HUDEP-2 (cell line): Measurements from ENCODE around the gene SBNO1.
A peak's percentile ranks its signal among the peaks of the same experiment; 100 is the strongest.

Experiments used
- DNase-seq, 76 experiments: peaks; one replicate each; lab custom pipeline; 2025; ENCODE audit not compliant: unreplicated experiment in 76 of 76; lab: John Stamatoyannopoulos, UW

The SBNO1 gene

DNA sequence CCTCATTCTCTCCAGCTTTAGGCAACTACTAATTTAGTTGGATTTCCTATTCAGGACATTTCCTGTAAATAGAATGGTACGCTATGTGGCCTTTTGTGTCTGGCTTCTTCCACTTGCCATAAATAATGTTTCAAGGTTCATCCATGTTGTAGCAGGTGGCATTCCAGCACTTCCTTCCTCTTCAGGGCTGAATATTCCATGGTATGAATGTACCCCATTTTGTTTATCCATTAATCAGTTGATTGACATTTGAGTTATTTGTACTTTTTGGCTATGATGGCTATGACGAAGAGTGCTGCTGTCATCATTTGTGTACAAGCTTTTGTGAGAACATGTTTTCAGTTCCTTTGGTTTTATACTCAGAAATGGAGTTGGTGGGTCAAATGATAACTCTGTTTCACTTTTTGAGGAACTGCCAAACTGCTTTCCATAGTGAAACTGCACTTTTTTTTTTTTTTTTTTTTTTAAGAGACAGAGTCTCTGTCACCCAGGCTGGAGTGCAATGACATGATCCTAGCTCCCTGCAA, 86.5 kb downstream of the SBNO1 start:
- DNase-seq, result no peak

DNA sequence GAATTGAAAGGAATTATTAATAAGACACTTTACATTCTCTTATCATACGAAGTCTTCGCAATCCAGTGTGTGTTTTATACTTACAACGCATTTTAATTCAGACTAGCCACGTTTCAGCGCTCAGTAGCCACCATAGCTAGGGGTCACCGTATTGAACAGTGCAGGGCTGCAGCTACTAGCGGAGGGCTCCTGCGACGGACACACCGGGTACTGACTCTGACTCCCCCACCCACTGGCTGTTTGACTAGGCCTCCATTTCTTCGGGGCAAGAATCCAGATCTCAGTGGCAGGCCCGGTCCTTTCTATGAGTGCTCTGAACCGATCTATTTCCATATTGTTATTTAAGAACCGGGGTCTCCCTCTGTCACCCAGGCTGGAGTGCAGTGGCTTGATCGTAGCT, 91.5 kb downstream of the SBNO1 start:
- DNase-seq, result no peak

DNA sequence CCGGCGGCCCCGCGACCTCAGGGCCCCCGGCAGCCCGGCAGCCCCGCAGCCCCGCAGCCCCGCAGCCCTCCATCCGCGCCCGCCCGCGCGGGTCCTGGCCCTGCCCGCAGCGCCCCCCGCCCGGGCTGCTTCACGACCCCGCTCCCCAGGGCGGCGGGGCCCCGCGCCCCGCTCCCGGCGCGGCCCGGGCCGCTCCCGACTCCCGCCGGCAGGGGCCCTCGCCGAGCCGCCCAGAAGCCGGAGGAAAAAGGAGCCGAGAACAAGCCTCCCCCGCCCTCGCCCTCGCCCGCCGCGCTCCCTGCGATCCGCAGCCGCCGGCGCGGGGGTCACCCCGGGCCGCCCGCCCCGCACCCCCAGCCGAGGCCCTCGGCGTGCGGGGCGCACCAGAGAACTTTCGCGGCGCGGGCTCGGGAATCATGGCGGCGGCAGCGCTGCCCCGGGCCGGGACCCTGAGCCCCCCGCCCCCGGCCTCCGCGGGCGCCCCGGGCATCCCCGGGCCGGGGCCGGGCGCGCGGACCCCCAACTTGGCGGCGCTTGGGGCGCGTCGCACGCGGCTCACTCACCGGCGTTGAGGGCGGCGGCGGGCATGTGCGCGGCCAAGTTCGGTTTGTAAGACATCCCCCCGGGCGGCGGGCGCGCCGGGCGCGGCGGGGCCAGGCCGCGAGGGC, 93.5 kb downstream of the SBNO1 start:
- peak in 57 of 76 experiments; percentile 11 to 74 (median 42) for DNase-seq

DNA sequence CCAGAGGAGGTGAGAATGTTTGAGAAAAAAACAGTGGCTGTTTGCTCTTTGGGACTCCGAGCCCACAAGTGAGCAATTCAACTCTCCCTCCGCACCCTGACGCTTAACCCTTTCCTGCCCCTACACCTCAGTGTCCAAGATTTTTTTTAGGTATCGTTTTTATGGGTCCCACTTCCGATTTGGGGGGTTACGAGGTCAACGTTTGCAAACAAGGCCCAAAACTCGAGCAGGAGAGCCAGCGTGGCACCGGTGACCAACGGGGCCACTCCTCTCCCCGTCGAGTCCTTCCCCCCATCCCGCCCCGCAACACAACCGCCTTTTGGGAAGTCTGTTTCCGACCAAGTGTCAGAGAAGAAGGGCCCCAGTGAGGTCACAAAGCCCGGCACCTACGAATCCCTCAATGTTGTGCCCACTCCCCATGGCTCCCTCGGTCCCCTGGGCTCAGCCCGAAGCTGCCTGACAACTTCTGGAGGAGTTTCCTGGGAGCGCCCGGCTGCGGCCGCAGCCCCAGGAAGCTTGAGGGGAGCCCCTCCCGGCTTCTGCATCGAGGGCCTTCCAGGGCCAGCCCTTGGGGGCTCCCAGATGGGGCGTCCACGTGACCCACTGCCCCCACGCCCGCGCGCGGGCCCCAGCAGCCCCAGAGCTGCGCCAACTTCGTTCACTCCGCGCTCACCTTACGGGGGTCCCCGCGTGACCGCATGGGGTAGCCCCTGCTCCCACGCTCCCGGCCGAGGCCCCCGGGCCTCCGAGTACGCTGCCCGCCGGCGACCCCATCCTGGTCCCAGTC, 94.2 kb downstream of the SBNO1 start:
- DNase-seq, result peak in 4 of 76 experiments; percentile 9 to 22 (median 22)

DNA sequence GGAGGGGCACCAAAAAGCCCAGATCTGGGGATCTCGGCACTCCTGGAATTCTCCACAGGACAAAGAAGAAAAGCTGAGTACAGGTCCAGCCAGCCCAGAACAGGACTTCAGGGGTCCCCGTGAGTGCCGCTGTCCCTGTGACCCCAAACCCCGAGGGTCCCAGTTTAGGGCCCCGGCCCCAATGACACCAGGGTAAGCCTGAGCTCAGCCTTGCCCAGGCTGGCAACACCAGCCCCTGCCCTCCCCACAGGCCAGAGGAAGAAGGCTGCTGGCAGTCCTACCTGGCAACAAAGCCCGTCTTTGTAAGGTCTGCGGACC, 94.8 kb downstream of the SBNO1 start:
- no peak for DNase-seq

DNA sequence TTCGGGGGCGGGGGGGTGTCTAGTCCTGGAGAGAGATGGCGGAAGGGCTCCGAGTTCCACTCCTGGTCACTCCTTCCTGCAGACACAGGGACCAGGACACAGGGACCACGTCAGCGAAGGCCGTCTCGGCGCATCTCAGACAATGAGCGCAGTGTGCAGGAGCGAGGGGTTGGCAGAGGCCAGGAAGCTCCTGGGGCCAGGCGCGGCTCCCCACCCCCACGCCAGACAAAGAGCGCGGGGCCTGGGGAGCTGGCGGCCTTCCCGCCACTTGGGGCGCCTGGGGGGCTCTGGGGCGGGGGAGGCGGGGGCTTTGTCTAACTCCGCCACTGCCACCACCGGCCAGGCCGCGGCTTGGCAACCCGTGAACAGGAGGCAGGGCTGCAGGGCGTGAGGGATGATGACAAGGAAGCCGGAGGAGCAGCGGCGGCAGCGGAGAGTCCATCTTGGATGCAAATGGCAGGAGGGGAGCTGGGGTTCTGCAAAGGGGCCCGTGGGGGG, 95.2 kb downstream of the SBNO1 start:
- DNase-seq, result peak in 4 of 76 experiments; percentile 3 to 6 (median 4)

DNA sequence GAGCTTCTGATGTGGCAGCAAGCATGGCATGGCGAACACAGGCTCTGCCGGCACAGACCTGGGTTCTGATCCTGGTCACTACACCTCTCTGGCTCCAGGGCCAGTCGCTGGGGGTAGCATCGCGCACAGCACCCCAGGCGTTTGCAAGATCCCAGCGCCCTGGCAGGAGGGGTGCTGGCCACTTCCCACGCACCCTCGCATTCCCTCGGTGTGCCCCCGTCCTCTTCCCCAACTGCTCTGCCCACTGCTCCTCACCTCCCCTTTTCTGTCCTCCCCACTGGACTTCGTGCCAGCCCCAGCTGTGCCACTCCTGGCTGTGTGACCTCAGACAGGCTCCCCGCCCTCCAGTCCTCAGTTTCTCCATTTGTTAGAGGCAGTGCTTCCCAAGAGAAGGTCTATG, 95.8 kb downstream of the SBNO1 start:
- no peak for DNase-seq

DNA sequence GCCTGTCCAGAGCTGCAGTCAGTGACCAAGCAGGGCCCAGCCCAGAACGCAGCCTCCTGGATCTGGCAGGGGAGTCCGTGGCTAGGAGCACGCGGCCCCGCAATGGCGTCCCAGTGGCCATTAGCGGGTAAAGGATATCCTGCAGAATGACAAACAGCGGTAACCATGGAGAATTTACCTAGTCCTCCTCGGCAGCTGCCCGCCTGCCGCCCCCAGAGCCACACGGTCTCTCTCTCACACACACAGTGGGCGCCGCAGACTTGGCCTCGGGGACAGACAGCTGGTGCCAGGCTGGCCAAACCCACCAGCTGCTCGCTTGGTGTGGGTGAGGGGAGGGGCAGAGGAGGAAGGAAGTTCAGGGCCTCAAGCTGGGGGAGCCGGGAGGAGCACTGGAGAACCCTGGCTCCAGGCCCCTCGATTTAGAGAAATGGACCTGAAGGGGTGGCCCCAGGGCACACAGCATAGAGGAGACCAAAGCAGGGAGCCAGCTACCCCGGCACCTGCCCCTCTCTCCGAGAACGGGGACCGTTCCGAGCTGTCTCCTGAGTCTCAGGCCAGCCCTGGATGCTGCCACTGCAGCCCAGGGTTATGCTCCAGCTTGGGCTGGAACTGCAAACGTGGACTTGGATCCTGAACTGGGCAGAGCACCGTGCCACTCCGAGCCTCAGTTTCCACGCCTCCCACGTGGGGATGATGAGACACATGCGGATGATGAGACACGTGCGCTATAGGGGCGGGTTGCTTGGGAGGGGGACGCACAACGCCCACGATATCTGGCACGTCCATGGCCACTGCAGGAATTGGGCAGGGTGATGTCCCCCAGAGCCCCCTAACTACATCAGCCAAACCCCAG, 96.4 kb downstream of the SBNO1 start:
- DNase-seq, result no peak

DNA sequence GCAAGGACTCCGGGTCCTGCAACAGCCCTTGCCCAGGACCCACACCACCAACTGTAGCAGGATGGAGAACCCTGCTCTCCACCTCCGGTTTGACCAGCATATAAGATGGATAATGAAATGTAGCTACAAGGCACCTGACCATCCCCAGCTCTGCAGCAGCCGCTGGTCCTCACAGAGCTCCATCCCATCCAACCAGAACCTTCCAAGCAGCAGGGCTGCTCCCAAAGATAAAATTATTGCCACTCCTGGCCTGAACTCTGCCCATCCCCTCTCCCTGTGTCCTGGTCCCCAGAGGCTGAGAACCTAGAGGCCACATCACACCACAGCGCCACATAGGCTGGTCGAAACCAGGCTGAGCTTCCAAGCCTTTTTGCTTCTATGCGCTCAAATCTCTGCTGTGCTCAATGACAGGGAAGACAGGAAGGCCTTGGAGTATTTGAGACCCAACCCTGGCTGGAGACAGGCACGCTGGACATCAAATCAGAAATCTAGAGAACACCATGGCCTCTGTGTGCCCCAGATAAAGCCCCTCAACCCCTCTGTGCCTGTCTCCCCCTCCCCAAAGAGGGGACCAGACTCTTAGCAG, 97.2 kb downstream of the SBNO1 start:
- DNase-seq, result no peak

DNA sequence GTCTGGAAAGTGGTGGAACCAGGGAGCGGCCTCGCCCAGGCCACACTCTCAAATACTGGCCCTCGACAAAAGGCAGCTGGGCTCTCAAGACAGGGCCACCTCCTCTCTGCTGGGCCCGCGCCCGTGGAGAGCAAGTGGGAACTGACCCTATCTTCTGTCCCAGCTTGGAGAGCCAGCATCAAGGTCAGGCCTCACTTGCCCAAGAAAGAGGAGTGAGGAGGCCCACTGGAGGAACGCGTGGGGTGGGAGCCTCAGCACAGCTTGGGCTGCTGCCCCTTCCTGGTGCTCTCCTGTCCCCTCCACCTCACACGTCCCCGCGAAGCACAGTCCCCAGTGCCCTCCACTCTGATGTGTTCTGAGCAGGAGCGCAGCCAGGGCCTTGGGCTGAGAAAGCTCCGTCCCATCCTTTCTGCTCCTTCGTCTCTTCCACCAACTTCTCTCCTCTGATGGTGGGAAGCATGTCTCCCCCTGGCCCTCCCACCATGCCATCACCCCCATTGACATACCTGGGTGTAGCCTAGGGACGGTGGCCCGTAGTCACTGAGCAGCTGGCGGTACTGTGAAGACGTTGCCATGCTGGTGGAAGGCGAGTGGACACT, 97.9 kb downstream of the SBNO1 start:
- DNase-seq, result no peak

DNA sequence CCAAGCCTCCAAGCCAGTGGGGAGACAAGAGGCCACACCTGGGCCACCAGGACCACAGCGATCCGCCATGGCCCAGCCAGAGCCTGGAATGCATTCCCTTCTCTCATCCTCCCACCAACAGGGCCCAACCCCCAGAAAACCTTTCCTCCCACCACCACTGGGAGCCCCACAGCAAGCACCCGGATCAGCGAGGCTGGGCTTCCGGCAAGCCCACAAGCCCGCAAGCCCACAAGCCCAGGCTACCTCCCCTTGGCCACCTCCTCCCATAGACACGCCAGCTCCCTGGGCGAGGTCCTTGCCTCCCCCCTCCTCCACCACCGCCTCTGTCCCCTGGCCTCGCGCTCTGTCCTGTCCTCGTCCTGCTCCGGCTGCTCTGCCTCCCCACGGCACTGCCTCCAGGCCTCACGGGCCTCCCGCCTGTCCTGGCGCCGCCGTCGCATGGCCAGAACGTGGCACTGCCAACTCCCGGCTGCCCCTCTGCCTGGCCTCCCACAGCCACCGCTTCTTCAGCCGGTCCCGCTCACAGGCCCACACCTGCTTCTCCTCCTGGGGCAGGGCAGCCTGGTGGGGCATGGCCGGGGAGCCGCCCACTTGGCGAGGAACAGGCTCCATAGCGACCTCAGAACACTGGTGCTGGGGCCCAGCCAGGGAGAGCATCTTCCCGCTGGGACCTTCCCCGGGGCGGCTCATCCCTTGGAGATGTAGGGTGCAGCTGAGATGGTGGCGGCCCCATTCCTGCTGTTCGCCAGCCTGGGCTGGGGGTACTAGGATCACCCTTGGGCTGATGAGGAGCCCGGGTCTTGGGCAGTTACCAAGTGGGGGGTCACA, 98.6 kb downstream of the SBNO1 start:
- no peak for DNase-seq

DNA sequence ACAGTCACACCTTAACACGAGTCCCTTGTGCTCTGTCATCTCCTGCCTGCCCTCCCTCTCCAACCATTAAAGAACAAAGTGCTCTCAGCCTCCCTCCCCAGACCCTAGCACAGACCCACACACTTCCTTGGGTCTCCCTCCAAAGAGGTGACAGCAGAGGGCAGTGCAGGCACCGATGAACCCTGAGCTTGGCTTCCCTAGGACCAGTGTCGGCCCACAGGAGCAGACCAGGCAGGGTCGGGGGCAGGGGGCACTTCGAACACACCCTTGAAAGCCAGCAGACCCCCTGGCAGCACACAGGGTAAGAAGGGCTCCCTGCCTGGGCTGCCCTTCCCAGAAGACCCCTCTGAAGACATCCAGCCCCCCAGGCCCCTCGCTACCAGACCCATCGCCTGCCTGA, 100.0 kb downstream of the SBNO1 start:
- DNase-seq, result no peak

DNA sequence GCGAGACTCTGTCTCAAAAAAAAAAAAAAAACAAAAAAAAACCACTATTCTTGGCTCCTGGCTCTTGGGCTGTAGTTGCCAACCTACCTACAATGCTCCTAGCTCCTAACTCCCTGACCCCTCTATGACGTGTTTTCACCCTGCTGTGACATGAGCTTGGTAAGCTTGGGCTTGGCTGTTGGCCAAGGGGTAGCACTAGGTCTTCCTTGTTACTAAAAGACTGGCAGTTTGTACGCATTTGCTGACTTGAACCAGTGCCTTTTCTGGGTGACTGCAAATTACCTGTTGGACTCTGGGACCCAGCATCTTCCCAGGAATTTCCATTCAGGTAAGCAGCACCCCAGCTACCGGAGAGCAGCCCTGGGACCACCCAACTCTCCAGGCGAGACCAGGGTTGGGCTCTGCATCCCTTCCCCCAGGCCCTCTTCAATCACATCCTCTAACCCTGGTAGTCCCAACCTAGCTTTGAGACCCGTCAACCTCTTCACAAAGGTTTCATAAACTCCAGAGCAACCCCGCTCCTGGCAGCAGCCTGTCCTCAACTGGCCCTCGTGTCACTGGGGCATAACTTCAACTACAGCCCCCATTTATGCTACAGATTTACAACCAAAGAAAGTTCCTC, 101.3 kb downstream of the SBNO1 start:
- DNase-seq, result no peak

DNA sequence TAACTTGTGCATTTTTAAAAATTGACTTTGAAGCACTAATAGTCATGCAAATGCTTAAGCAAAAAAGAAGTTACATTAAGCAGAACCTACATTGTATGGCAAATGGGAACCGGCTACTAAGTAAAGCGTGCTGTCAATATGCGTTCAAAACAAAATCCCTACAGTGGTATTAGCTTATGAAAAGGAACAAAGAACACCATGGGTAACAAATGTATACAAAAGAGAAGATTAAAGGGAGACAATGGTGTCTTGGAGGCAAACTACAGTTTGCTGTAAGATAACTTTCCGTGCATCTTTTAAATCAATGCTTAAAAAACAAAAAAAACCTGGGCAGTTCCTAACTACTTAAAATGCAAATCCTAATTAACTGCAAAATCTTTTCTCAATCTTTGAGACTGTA, 103.5 kb downstream of the SBNO1 start:
- no peak for DNase-seq

DNA sequence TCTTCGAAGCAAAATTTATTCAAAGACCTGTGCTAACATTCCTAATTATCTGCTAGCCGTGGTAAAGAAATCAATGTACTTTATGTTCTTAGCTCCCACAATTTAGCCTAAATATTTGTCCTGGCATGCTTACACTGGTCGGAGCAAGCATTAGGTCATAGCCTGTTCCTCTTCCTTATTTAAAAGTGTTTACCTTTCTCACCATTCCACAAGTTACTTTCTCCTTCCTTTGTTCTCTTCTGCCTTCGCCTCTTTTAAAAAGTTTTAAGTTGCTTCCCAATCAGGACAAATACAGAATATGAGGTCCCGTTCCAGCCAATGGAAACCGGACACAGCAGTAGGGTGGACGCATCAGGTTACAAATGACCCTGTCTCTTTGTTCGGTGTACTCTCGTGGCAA, 104.6 kb downstream of the SBNO1 start:
- no peak for DNase-seq

DNA sequence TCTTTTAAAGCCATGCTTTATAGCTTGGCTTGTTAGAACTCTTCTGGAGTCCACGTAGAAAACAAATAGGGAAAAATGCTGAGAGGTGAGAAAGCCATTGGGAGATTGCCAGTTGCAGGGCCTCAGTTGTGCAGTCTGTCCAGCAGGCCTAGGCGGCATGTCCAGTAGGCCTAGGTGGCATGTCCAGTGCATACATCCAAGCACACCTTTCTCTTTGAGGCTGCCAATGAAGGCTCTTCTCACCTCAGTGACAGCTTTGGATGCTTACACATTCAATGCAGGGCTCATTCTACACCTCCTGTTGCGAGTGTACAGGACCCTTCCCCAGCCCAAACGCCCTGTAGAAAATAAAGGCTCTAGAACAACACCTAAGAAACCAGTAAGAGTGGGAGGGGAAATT, 106.1 kb downstream of the SBNO1 start:
- DNase-seq, result no peak

DNA sequence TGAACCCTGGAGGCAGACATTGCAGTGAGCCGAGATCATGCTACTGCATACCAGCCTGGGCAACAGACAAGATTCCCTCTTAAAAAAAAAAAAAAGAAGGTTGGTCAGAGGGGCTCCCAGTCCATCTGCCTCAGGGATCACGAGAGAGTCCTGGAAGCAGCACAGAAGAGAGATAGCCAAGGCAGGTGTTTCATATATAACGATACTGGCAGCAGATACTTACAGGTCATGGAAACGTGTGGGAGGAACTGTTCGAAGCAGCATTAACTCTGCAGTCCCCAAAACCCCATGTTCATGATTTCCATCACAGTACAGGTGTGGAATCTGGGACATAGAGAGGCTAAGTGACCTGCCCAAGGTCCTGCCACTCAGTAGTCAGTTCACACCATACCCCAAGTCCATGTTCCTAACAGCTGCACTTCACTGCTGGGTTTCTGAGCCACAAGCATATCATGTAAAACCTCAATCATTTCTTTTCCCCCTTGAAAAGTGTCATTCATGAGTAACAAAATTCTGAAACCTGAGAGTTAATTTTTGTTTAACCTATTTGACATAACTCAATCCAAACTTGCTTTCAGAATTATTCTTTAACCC, 109.7 kb downstream of the SBNO1 start:
- no peak for DNase-seq

DNA sequence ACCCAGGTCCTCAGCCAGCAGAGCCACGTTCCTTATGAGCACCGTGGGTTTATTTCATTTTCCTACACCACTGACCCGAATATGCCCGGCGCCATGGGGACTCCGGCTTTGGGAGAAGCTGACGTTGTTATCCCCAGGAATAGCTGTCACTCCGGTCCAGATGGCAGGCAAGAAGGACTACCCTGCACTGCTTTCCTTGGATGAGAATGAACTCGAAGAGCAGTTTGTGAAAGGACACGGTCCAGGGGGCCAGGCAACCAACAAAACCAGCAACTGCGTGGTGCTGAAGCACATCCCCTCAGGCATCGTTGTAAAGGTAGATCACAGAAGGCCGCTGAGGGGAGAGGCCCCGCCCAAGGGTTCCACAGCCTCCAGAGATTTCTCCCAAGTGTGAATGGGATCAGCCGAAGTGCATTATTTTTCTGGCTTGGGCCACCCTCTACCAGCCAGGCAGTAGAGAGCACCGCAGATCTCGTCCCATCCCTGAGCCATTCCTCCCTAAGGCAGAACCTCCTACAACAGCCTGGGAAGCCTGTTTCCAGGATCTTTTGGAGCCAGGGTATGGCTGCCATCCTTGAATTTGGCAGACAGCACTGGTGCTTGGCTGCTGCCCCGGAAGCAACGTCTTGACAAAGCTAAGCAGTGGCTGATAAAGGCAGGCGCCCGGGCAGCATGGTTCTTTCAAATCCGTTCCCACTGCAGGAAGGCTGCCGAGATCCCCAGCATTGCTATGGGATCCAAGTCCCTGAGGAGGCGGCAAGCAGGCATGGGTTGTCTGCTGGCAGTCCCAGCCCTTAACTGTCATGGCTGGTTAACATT, 110.8 kb downstream of the SBNO1 start:
- no peak for DNase-seq
